A673 (cell line): Measurements from ENCODE around the gene CDYL2. TPM values are rescaled to one million over a fixed set of nuclear protein-coding genes. Genes with fewer than 3 reads are reported as not detected.

Experiments
- BruUV-seq: library from RNA; stranded (reverse); fragments of 400-500 nt; replicated peaks from 2 replicates; lab custom pipeline; 2021; lab: Mats Ljungman, UMichigan
- CTCF ChIA-PET: fragments of 300-600 bp; sonication (Branson Sonifier 250); formaldehyde crosslinking; loops from one replicate; lab custom pipeline; 2022; ENCODE audit warnings: antibody characterized with exemption; lab: Charles Lee
- POLR2A ChIA-PET: fragments of 300-600 bp; sonication (Branson Sonifier 250); formaldehyde crosslinking; loops from one replicate; lab custom pipeline; 2022; ENCODE audit warnings: antibody characterized with exemption; ENCODE audit not compliant: low non-redundant PET; lab: Charles Lee
- DNase-seq: peaks from one replicate; pipeline ENCODE4 v3.0.0-alpha.2; 2015; ENCODE audit warnings: low spot score
- H3K27ac ChIP-seq: fragments of 200-600 bp; sonication (generic); 2 replicates; pipeline ENCODE4 v1.5.1; 2016; ENCODE audit warnings: mixed run types, low read depth, mild to moderate bottlenecking, mixed read lengths, antibody characterized with exemption, low read length; ENCODE audit not compliant: poor library complexity, severe bottlenecking
- H3K27me3 ChIP-seq: fragments of 200-600 bp; sonication (generic); replicated peaks from 2 replicates; pipeline ENCODE4 v1.6.1; 2017; ENCODE audit warnings: mixed run types, low read depth, mild to moderate bottlenecking, mixed read lengths, antibody characterized with exemption, low read length; ENCODE audit not compliant: insufficient read depth, poor library complexity
- H3K36me3 ChIP-seq: fragments of 200-600 bp; sonication (generic); 2 replicates; pipeline ENCODE4 v1.6.1; 2016; ENCODE audit warnings: mixed run types, mild to moderate bottlenecking, mixed read lengths, antibody characterized with exemption, low read length; ENCODE audit not compliant: insufficient read depth, poor library complexity, severe bottlenecking
- H3K4me1 ChIP-seq: fragments of 200-600 bp; sonication (generic); 2 replicates; pipeline ENCODE4 v1.6.1; 2017; ENCODE audit warnings: mixed run types, mild to moderate bottlenecking, mixed read lengths, antibody characterized with exemption, low read length; ENCODE audit not compliant: insufficient read depth, poor library complexity, severe bottlenecking
- H3K4me3 ChIP-seq: fragments of 200-600 bp; sonication (generic); 2 replicates; pipeline ENCODE4 v1.5.1; 2016; ENCODE audit warnings: low read depth, mixed run types, mild to moderate bottlenecking, mixed read lengths, low read length; ENCODE audit not compliant: poor library complexity, severe bottlenecking
- H3K9me3 ChIP-seq: fragments of 200-600 bp; sonication (generic); 2 replicates; pipeline ENCODE4 v1.6.1; 2016; ENCODE audit warnings: mixed run types, low read depth, mild to moderate bottlenecking, mixed read lengths, antibody characterized with exemption, low read length; ENCODE audit not compliant: poor library complexity, severe bottlenecking
- EZH2 ChIP-seq: fragments of 200-600 bp; sonication (generic); IDR thresholded peaks from 2 replicates; pipeline ENCODE4 v1.6.1; 2017; ENCODE audit warnings: borderline replicate concordance, low read depth, mild to moderate bottlenecking, mixed read lengths, antibody characterized with exemption, low read length; ENCODE audit not compliant: poor library complexity, severe bottlenecking
- intact Hi-C: fragments of 100-400 bp; cut with micrococcal nuclease; formaldehyde crosslinking; loops from one replicate; pipeline ENCODE4 v1.10.0; 2022; ENCODE audit not compliant: unreplicated experiment
- total RNA-seq: library from RNA; stranded (reverse); gene quantifications from 2 replicates; pipeline ENCODE4 v1.2.3, GENCODE V29; 2021
- TF ChIP-seq, protein P1 (sequence below): fragments of 300-800, 200-600 bp; sonication (generic); conservative IDR thresholded peaks from 2 replicates; pipeline ENCODE4 v1.5.1; 2017; ENCODE audit warnings: low read depth, mild to moderate bottlenecking, antibody characterized with exemption, low read length, moderate library complexity, mixed read lengths

Gene CDYL2
- total RNA-seq, 1 experiment from 2014 or later = 0.64 TPM

DNA sequence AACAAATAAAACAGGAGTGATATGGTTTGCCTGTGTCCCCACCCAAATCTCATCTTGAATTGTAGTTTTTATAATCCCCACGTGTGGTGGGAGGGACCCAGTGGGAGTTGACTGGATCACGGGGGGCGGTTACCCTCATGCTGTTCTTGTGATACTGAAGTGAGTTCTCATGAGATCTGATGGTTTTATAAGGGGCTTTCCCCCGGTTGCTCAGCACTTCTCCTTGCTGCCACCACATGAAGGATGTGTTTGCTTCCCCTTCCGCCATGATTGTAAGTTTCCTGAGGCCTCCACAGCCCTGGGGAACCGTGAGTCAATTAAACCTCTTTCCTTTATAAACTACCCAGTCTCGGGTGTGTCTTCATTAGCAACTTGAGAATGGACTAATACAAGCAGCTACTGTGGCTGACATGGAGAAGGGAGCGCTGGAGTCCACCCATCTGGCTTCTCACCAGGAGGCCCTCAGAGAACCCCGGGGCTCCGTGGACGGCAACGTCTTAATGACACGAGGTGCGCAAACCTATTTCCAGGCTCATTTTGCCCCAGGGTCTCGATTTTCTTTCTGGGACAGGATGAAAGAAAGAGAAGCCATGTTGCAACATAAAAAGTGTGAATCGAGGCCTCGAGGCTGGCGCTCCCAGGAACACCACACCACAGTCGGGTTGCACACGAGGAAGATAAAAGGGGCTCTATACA, 134.1 kb downstream of the CDYL2 start:
- TF ChIP-seq, protein P1, sequence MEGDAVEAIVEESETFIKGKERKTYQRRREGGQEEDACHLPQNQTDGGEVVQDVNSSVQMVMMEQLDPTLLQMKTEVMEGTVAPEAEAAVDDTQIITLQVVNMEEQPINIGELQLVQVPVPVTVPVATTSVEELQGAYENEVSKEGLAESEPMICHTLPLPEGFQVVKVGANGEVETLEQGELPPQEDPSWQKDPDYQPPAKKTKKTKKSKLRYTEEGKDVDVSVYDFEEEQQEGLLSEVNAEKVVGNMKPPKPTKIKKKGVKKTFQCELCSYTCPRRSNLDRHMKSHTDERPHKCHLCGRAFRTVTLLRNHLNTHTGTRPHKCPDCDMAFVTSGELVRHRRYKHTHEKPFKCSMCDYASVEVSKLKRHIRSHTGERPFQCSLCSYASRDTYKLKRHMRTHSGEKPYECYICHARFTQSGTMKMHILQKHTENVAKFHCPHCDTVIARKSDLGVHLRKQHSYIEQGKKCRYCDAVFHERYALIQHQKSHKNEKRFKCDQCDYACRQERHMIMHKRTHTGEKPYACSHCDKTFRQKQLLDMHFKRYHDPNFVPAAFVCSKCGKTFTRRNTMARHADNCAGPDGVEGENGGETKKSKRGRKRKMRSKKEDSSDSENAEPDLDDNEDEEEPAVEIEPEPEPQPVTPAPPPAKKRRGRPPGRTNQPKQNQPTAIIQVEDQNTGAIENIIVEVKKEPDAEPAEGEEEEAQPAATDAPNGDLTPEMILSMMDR = no peak
- TF ChIP-seq EZH2 = no peak
- no peaks in the 10 kb centered on the region for H3K9me3 ChIP-seq
- no peak for DNase-seq
- H3K4me3 ChIP-seq = no peak overlapping the region
- no peak overlapping the region for H3K27ac ChIP-seq
- BruUV-seq = no TSS peak
- POLR2A ChIA-PET = no interaction called here
- peaks cover 5% of the 10 kb centered on the region for H3K27me3 ChIP-seq
- intact Hi-C loops = no loop called here
- CTCF ChIA-PET = no interaction called here
- no peaks in the 10 kb centered on the region for H3K4me1 ChIP-seq
- H3K36me3 ChIP-seq = no peaks in the 10 kb centered on the region

DNA sequence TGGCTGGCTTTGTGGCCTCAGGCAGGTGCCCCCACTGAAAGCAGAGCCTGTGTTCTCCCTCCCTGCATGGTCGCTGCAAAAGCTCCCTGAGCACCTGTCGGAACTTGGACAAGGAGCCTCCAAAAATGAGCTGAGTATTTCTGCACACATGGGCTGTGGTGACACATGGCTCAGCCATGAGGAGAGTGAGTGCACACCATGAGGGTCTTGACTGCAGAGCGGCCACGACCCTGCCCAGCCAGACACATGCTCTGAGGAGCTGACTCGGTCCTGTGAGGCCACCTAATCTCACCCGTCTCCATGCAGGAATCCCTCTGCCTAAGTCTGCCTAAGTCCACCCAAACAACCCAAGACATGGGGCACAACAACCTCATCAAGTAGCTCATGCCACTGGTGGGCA, 134.7 kb downstream of the CDYL2 start:
- Histone ChIP-seq H3K27ac (no peak overlapping the region), H3K4me3 (no peak overlapping the region), H3K4me1 (no peaks in the 10 kb centered on the region), H3K27me3 (peaks cover 5% of the 10 kb centered on the region), H3K9me3 (no peaks in the 10 kb centered on the region), H3K36me3 (no peaks in the 10 kb centered on the region)
- ChIA-PET POLR2A (no interaction called here), CTCF (no interaction called here)
- intact Hi-C loops = no loop called here
- no peak for DNase-seq
- BruUV-seq = no TSS peak
- TF ChIP-seq, protein P1 = no peak
- no peak for TF ChIP-seq EZH2

DNA sequence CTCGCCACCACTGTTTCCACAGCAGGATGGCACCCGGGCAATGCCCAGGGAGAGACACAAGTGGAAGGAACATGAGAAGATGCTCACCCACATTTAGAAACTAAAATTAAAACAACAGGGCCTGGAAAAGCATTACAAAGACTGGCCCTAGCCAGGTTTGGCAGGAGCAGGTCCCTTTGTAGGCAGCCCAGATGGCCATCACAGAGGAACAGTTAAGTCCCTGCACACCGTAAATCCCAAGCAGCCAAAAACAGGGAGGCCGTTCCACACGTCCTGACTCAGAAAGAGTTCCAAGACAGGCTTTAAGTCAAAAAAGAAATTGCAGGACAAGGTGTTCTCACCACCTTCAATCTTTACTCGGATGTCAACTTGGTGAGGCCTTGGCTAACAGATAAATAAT, 136.5 kb downstream of the CDYL2 start:
- no peak for TF ChIP-seq EZH2
- TF ChIP-seq, protein P1 = no peak
- Histone ChIP-seq H3K4me3 (no peak overlapping the region), H3K36me3 (no peaks in the 10 kb centered on the region), H3K9me3 (no peaks in the 10 kb centered on the region), H3K4me1 (no peaks in the 10 kb centered on the region), H3K27me3 (peaks cover 8% of the 10 kb centered on the region), H3K27ac (no peak overlapping the region)
- intact Hi-C loops = no loop called here
- ChIA-PET CTCF (no interaction called here), POLR2A (no interaction called here)
- BruUV-seq = no TSS peak
- no peak for DNase-seq
